NK-92 (cell line): ENCODE measurements around the gene IFNK.

Source experiments
- DNase-seq: peaks from one replicate; lab custom pipeline; 2025; ENCODE audit not compliant: unreplicated experiment; lab: John Stamatoyannopoulos, UW

Gene IFNK

GRCh38 chr9:27537027-27537435, 12.9 kb downstream of the IFNK start:
- no peak for DNase-seq

GRCh38 chr9:27537756-27538155, 13.7 kb downstream of the IFNK start:
- DNase-seq = no peak

GRCh38 chr9:27538647-27539046, 14.6 kb downstream of the IFNK start:
- DNase-seq = no peak

GRCh38 chr9:27539479-27540441, 15.7 kb downstream of the IFNK start:
- DNase-seq = no peak

GRCh38 chr9:27540502-27540901, 16.4 kb downstream of the IFNK start:
- DNase-seq = no peak

- no peak for DNase-seq
These were observed 17.6 kb downstream of the IFNK start for GRCh38 chr9:27541740-27542139.

GRCh38 chr9:27542508-27542907, 18.4 kb downstream of the IFNK start:
- no peak for DNase-seq

- no peak for DNase-seq
These were observed 21.4 kb downstream of the IFNK start for GRCh38 chr9:27545471-27545870.

- DNase-seq = no peak
These were observed 24.1 kb downstream of the IFNK start for GRCh38 chr9:27548055-27548741.

GRCh38 chr9:27549196-27549755, 25.2 kb downstream of the IFNK start:
- no peak for DNase-seq

GRCh38 chr9:27554712-27555111, 30.6 kb downstream of the IFNK start:
- no peak for DNase-seq

- no peak for DNase-seq
These were observed 32.4 kb downstream of the IFNK start for GRCh38 chr9:27556470-27556869.

GRCh38 chr9:27558307-27558706, 34.2 kb downstream of the IFNK start:
- DNase-seq = no peak

GRCh38 chr9:27560457-27560856, 36.4 kb downstream of the IFNK start:
- no peak for DNase-seq

- DNase-seq = no peak
These were observed 37.6 kb downstream of the IFNK start for GRCh38 chr9:27561685-27562084.

GRCh38 chr9:27563738-27564430, 39.8 kb downstream of the IFNK start:
- no peak for DNase-seq

GRCh38 chr9:27564670-27565069, 40.6 kb downstream of the IFNK start:
- DNase-seq = no peak

GRCh38 chr9:27565696-27566095, 41.6 kb downstream of the IFNK start:
- DNase-seq = no peak

GRCh38 chr9:27566118-27566517, 42.0 kb downstream of the IFNK start:
- no peak for DNase-seq

GRCh38 chr9:27569406-27569805, 45.3 kb downstream of the IFNK start:
- no peak for DNase-seq

GRCh38 chr9:27571011-27571410, 46.9 kb downstream of the IFNK start:
- DNase-seq = no peak
